GDM1 (cell line): ENCODE data around the gene CACNA1S.

ENCODE experiments used
- DNase-seq: peaks from one replicate; lab custom pipeline; 2025; lab: John Stamatoyannopoulos, UW

Gene CACNA1S

DNA sequence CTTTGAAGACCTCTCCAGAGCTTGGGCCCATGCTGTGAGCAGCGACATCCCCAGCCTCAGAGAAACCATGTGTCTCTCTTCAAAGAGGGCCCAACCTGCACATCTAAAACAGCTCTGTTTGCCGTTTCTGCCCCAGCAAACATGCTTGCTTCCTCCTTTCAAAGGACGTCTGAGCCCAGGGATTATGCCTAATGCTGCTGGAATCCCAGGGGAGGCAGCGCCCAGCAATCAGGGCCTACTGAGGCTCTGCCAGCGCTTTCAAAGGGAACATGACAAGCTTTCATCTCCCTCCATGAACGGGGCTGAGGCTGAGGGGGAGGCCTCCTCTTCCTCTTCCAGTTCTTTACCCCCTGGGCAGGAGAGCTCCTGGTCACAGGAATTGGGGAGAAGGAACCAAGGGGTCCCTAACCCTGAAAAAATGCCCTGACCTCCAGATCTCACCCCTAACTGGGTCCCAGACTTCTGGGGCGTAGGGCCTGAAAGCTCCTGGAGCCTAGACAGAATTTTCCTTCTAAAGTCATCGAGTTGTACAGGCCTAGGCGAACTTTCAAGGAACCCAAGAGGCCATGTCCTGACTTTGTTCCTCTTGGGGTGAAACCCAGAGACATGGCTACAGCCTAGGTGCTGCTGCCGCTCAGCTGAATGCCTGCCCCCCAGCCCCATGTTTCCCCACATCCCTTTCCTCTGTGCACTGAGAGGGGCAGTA, 28.2 kb upstream of the CACNA1S start:
- DNase-seq: no peak

DNA sequence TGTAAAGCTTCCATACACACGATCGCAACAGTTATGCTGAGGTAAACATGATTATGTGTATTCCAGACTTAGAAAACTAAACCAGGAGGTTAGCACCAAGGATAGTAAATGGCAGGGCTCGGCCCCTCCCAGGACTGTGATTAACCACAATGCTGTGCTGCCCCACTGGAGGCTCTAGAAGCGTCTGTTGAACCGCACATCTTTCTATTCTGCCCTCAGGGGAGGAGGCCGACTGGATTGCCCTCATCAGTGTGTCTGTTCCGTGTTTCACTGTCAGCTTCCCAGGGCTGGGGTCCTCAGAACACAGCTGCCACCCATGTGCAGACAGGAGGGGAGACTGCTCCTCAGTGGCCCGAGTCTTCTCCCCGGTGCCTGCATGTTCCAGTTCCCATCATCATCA, 27.5 kb upstream of the CACNA1S start:
- DNase-seq: no peak

DNA sequence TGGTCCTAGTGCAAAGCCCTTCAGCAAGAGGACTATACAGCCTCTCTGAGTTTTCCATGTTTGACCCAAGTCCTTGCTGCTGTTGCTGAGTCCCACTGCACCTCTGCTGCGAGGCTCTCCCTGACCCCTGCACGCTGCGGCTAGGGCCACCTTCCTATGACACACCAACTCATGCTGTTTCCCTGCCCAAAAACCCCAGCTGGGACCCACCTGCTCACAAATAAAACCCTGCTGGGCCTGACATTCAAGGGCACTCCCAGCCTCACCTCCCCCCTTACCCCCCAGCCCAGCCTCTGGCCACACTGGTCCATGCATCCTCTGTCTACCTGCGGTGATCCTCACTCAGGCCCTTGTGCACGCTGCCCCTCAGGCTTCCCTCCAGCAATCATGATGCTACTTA, 27.1 kb upstream of the CACNA1S start:
- no peak for DNase-seq

DNA sequence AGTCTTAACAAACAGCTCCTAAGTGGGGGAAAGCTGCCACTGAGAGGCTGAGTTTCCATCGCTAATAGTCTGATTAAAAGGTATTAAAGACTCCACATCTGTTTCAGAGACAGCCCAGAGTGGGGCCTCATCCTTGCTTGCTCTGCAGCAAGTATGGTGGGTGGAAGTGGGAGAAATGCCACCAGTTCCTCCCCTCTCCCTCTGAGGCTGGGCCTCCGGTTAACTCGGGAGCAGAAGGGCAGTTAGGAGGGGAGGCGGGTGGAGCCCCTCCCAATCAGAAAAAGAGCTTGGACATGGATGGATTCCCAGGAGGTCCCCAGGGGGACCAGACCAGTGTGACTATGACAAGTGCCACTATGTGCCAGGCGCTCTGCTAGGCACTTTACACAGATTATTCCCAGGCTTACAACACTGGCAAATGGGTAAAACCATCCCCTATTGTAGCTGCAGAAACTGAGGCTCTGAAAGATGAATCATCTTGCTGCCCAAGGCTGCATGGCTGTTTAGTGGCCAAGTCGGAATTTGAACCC, 26.1 kb upstream of the CACNA1S start:
- DNase-seq: no peak

DNA sequence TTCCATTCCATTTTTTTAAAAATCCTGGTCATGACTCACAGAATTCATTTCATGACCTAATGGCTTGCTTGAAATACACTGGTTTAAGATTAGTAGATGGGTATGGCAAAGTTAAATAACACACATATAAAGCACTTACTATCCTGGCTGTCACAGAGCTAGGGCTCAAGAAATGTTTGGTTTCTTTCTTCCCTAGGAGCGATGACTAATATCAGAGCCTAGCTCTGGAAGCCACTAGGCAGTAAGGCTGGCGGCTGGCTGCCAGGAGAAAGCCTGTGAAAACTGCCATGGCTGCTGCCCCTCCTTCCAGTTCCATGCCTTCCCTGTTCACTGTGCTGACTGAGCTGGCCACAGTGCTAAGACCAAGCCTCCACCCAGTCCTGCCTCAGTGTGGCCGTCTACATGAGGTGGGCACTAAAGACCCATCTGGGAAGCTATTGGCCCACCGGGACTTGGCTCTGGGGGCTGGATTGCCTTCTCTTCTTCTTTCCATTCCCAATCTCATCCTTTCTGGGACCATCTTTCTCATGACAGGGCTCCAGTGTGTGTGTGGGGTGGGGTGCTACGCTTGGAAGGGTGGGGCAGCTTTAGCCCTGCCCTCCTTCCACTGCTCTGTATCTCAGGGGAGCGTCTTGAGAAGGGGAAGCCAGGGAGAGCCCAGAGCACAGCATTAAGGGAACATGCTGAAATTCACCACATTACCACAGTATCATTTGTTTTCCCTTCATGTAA, 25.5 kb upstream of the CACNA1S start:
- DNase-seq: no peak

DNA sequence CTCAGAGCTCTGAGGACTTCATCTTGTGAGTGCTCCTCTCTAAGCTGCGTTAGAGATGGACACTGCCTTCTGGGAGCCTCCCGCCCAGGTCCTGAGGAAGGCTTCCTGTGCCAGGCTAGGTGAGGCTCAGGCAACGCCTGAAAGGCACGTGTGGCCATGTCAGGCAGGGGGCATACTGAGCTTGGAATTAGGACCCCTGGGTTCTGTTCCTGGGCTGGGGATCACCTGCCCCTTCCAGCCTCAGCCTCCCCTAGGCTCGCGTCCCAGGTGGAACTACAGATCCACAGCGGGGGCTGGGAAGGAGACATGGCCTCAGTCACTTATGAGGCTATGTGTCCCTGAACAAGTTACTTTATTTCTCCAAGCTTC, 24.8 kb upstream of the CACNA1S start:
- DNase-seq: no peak

DNA sequence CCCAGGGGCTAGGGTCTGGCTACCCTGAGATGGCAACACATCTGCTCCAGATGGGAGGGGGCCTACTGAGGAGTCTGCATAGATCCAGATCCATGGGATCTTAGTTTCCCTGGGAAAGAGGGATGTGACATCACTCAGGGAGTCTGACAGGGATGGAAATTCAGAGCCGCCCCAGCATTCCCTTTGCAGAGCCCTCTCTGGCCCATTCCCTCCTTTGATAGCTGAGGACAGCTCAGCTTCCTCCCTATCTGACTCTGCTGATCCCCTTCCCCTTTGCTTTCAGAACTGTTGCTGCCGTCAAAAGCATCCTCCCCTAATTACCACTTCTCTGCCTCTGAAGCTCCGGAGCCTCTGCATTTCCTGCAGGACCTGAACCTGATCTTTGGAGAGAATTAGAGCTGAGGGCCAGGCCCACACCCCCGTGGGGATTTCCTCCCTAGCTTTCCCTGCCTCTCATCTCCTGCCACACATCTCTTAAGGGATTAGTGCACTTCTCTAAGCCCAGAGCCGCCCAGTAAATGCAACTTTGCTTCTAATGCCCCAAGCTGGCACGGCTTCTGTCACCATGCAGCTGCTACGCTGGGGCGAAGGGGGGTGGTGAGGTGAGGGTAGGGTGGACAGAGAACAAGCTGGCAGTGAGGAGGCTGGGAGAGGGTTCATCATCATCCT, 24.3 kb upstream of the CACNA1S start:
- DNase-seq: no peak

DNA sequence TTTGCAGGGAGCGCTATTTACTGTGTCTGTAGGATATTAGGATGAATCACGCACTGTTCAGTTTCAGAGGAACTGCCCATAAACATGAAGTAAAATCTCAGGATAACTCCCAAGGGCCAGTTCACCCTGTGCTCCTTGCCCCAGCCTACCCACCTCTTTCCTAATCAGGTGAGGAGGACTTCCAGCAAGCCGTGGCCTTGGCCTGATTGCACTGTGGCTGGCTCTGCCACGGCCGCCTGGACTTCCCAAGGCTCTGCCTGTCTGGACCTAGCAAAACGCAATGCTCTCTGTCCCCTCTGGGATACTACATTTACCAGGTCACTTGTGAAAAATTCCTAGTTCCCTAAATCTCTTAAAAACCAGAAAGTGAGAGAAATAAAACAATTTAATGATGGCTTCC, 22.2 kb upstream of the CACNA1S start:
- DNase-seq: no peak

DNA sequence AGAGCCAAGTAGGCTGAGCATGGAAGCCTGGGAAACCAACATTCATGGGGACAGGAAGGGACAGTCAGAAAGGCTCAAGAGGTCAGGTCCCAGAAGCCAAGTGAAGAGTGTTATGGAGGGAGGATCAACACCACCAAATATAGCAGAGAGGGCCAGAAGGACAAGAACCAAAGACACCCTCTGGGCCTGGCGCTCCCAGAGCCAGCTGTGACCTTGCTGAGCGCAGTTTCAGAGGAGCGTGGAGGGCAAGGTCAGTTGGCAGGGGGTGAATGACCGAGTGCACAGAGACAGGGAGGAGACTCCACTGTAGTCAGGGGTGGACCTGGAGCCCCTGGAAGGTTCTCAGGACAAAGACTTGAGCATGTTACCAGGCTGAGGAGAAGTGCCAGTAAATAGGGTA, 19.2 kb upstream of the CACNA1S start:
- DNase-seq: no peak

DNA sequence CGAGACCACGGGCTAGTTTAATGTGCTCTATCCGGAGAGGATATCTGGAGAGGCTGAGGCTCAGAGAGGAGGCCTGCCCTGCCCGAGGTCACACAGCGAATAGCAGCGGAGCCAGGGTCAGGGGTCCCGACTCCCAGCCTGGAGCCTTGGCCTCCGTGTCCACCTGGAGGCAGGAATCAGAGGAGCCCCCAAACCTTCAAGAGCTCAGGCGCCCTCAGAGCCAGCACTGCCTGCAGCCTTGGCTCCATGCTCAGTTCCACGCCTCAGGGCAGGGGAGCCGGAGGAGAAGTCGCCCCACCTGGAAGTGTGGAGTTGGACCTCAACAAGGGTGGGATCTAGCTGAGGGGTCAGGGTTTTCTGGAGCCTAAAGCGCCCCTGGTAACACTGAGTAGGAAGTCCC, 16.7 kb upstream of the CACNA1S start:
- DNase-seq: no peak

DNA sequence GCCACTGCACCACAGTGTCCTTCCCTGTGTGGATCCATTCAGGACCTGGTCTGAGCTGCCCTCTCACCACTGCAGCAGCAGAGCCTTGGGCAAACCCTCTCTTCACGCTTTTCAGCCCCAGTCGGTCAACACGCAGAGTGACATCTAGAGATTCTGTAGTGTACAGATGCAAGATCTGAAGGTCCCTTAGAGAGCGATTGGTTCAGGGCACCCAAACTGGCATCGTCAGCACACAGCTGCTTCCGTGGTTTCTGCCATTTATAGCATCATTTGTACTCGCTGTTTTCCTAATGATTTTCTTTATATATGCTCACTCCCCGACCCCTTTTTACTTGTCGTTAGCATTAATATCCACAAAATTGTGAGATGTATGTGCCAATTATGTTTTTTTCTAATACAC, 16.2 kb upstream of the CACNA1S start:
- DNase-seq: no peak

DNA sequence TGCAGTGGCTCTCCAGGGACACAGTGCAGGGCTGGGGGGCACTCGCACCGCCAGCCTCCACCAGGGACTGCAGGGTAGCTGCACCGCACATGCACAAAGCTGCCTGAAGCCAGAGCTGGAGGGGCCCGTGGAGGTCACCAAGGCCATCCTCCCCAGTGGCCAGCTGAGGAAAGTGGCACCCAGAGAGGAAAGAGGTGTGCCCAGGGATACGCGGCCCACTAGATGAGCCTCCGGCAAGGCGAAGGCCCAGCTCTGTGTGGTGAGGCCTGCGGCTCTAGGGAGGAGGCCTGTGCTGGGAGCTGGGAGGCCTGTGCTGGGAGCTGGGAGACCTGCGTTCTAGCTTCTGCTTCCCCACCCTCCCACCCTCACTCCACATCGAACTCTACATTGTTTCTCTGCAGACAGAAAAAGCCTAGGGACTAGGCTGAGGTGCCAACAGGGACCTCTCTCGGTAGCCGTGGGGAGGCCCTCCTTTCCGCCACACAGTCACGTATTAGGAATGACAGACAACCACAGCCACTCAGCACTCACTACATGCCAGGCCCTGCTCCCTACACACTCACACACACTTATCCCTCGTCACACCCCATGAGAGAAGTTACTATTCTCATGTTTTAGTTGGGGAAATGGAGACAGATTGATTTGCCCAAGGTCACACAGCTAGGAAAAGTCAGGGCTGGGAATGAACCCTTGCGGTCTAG, 15.7 kb upstream of the CACNA1S start:
- no peak for DNase-seq

DNA sequence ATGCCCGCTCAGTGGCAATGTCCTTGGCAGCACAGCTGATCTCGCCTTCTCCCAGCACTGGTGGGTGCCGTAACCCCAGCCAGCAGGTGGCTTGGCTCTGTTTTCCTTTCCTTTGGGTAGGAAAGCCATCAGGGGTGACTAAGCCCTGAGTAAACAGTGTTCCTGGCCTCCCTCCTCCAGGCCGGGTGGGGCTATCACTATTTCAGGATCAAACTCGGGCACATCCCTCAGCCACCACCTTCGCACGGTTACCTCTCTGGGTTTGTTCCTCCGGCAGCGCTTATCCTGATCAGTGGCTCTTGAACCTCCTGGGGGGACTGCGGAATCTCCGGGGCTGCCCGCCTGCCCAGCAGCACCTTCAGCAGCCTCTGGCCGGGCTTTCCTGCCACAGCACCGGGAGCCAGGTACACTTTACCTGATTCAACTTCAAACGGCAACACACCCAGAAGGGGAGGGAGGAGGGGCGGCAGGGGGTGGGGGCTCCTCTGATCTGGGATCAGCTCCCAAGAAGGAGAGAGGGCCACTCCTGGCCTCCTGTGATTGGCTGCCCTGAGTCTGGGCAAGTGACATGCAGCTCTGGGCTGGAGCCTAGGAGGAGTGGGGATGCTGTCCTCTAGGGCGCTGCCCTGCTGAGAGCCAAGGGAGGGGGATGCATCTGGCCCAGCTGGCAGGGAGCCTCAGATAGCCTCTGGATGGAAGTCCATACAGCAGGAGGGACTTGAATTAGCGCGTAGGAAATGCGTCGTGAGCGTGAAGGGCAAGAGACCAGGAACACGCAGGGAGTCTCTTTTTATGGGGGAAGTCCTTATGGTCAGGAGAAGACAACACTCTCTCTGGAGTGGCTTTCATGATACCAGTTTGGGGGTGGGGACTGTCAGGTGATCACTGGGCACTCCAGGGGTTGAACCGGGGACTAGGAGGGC, 14.9 kb upstream of the CACNA1S start, which contains the start of gene ASCL5:
Gene ASCL5, minus strand, starts transcription at position 353 of the 923 bp plus-strand sequence. CDS start 11,812 bp downstream, outside the sequence.
- no peak for DNase-seq

DNA sequence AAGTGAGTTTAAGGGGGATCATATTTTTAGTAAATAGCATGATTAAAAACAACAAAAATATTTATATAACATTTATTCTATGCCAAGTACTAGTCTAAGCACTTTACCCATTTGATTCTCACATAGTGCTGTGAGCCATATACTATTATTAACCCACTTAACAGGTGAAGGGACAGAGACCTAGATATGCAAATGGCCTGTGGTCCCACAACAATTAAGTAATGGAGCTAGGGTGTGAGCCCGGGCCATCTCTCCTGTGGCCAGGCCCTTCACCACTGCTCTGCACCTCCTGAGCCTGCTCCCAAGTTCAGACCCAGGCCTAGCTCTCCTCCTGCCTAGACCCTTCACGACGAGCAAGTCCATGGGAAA, 14.2 kb upstream of the CACNA1S start:
- DNase-seq: no peak

DNA sequence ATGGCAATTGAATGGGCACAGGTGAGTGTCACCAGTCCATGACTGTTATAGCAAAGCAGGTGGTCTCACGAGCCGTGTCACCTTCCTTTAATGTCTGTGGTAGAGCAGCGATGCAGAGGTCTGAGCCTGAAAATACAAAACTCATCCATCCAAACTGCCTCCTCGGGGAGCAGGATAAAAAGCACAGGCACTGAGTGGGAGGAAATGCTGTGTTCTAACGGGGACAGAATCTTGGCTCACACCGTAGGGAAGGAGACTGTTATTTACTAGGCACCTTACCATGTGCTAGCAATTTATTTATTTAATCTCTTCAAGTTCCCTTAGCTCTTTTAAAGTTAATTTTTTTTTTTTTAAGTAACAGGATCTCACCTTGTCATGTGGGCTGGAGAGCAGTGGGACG, 13.6 kb upstream of the CACNA1S start:
- DNase-seq: no peak

DNA sequence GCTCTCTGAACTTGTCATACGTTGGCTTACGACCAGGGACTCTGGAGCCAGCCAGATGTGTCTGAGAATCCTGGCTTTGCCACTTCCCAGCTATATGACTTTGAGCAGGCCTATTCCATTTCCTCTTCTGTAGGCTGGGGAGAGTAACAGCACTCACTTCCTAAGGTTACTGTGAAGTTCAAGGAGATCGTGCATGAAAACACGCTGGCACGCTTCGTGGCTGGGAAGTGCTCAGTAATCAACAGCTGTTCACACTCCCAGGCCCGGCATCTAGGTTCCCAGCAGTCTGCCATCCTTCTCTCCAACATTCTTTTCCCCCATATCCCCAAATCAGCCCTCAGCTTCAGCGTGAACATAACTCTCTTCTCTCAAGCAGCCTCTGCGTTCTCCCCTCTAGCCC, 12.8 kb upstream of the CACNA1S start:
- DNase-seq: no peak

DNA sequence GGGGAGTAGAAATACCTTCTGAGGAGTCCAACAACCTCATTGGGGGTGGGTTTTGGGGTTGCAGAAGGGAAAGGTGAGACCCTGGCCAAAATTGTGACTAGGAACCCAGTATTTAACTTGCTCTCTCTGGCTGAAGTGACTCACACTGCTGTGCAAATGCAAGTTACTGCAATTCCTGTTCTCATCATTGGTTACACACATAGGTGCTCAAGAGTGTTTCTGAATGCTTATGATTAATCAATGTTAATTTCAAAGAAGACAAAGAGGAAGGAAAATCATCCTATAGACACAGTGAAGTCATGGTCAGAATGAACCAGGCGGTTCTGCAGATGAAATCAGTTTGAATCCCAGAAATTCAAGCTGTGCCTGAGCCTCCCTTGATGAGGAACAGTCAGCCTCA, 11.6 kb upstream of the CACNA1S start:
- DNase-seq: no peak

DNA sequence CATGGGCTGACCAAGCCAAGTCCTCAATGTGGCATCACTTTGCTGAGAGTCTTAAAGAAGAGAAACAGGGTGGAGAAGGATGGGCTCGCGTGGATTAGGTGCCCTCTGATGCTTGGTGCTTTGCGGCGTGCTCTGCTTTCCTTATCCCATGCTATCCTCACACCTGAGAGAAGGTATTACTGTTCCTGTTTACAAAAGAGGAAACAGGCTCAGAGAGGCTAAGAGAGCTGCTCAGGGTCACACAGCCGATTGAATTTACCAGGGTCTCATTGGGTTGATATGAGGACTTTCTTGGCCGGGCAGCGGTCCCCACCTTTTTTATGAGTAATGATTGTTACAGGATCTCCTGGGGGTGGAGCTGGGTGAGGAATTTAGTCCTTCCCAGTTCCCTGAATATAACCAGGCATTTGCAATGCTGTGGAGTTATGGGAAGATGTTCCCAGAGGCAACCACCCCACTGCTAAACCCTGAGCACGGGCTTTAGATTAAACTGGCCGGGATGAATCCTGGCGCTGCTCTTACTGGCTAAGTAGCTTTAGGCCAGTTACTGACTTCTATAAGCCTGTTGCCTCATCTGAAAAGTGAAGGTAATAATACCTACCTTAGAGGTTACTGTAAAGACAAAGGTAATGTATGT, 10.2 kb upstream of the CACNA1S start:
- DNase-seq: no peak

DNA sequence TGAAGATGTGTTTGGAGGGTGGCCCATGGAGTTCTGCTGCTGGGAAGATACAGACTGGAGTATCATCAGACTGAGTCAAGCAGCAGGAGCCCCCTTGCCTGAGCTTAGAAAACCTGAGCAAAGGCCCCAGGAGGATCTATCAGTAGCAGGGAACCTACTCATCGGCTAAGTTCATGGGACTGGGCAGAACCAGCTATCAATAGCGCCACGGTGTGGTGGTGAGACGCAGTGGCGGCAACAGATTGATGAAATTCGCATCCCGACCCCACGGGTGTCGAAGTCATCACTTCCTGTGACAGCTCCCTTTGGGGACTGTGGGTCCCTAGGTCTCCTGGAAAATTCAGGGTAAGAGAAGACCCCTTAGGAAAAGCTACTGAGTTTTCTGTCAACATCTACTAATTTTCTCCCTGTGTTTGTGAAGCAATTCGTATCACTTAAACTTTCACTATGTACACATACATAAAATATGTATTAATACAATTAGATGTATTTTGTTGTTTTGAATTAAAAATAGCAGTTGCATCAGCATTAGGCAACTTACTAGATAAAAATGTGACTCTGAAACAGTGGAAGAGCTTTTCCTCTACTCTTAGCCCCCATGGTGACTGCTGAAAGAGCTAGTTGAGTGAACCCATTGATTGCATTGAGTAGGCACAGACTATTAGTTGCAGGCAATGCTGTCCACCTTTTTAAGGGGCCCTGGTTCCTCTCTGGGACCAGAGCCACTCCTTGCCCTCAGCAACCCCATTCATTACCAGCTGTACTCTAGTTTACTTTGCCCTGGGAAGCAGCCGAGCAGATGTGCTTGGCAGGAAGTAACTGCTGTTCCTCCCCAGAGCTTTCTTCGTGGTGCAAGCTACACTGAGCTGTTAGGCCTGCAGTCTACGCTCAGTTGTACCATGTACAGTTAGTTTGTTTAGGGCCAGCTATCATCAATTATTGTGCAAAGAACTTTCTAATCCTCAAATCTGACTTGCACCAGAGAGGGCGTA, 7.3 kb upstream of the CACNA1S start:
- DNase-seq: no peak

DNA sequence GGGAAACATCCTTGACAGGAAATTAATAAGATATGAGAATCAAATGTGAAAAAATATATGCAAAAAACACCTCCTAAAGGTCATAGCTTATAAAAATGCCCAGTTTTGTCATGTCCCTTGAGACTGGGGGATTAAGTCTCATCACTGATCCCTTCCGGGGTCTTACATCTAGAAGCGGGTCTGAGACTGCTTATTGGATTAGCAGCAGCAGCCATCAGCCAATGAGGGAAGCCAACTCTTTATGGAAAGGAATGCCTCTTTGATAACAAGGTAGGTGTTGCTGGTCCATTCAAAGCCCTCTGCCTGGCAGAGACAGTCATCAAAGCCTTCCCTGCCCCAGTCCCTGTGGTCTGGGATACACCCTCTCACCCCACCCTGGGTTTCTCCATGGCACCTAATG, 3.9 kb upstream of the CACNA1S start:
- no peak for DNase-seq
